ENCODE results near the gene OR10G4. TPM values are rescaled to one million over a fixed set of nuclear protein-coding genes. Genes with fewer than 3 reads are reported as not detected.

Gene OR10G4
- total and polyA plus RNA-seq, 4 donors = not detected

DNA sequence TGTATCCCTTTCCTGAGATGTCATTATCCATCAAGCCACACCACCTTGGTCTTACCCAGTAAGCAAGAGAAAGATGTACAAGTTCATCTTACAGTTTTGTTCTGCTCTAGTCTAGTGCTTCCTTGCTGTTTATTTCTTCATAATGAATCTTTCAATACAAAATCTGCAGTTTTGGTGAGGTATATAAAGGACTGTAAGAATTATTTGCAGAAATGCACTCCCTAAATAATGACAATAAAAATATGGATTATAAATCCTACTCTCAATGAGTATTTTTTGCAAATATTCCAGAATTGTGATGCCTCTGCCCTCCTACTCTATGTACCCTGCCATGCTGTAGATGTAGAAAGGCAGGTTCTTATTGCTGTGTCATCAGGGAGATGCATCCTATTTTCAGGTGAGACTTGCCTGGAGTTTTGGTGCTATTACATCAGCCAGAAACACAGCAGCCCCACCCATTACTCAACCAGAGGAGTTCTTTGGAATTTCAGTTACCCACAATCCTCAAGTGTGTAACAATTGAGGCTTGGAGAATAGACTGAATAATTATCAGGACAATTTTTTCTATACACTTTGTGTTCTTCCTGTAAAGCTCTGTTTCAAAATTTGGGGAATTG lies 35.0 kb upstream of the OR10G4 start, which contains the start of gene OR10S1 (continued):
- TF ChIP-seq, protein P1, sequence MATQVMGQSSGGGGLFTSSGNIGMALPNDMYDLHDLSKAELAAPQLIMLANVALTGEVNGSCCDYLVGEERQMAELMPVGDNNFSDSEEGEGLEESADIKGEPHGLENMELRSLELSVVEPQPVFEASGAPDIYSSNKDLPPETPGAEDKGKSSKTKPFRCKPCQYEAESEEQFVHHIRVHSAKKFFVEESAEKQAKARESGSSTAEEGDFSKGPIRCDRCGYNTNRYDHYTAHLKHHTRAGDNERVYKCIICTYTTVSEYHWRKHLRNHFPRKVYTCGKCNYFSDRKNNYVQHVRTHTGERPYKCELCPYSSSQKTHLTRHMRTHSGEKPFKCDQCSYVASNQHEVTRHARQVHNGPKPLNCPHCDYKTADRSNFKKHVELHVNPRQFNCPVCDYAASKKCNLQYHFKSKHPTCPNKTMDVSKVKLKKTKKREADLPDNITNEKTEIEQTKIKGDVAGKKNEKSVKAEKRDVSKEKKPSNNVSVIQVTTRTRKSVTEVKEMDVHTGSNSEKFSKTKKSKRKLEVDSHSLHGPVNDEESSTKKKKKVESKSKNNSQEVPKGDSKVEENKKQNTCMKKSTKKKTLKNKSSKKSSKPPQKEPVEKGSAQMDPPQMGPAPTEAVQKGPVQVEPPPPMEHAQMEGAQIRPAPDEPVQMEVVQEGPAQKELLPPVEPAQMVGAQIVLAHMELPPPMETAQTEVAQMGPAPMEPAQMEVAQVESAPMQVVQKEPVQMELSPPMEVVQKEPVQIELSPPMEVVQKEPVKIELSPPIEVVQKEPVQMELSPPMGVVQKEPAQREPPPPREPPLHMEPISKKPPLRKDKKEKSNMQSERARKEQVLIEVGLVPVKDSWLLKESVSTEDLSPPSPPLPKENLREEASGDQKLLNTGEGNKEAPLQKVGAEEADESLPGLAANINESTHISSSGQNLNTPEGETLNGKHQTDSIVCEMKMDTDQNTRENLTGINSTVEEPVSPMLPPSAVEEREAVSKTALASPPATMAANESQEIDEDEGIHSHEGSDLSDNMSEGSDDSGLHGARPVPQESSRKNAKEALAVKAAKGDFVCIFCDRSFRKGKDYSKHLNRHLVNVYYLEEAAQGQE (IDR thresholded peaks at IDR 0.05) = no peak
- no peak for TF ChIP-seq FOXA1 (IDR thresholded peaks at IDR 0.05)
- TF ChIP-seq EGR1 (IDR thresholded peaks at IDR 0.05; ENCODE audit: low read depth in 2 of 2) = no peak
- TF ChIP-seq JUND (IDR thresholded peaks at IDR 0.05) = no peak

DNA sequence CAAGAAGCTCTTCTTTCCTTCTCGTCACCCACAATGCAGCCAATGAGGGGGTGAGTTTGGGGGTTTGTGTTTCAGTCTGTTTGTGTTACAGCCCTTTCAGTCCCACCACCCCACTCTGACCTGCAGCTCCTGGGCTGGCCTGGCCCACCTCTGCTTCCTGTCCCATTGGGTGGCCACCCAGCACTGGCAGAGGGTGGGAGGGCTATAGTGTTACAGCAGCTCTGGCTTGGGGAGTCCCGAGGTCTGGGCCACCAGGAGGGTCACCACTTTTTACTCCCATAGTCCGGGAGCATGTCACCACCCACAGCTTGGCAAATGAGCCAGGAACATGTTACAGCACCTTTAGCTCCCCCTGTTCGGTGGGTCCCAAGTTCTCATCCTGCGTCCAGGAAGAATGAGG lies 33.5 kb upstream of the OR10G4 start:
- Histone ChIP-seq H3K36me3 (ENCODE audit: control insufficient read depth in 4 of 4, insufficient read depth in 3 of 4, low read depth in 1 of 4, low read length in 3 of 4) (no peaks in the 10 kb centered on the region), H3K9ac (ENCODE audit: low read depth in 1 of 2, low read length in 2 of 2) (no peak overlapping the region), H3K27ac (ENCODE audit: low read depth in 1 of 2, low read length in 2 of 2) (no peak overlapping the region), H3K27me3 (ENCODE audit: control insufficient read depth in 4 of 4, insufficient read depth in 4 of 4, low read length in 3 of 4) (no peaks in the 10 kb centered on the region), H3K9me3 (ENCODE audit: control insufficient read depth in 4 of 4, low read length in 3 of 4) (no peaks in the 10 kb centered on the region), H3K4me3 (ENCODE audit: low read depth in 1 of 3, low read length in 3 of 3) (no peak overlapping the region), H3K4me1 (ENCODE audit: control insufficient read depth in 4 of 4, insufficient read depth in 4 of 4, low read length in 3 of 4) (no peaks in the 10 kb centered on the region)
- no peak for DNase-seq (ENCODE audit: low spot score)
- WGBS = 78% methylated on average over 5 of the region's 5 CpGs
- no peak for TF ChIP-seq RAD21 (IDR thresholded peaks at IDR 0.05)
- TF ChIP-seq, protein P1 (IDR thresholded peaks at IDR 0.05) = no peak
- no peak for TF ChIP-seq MAX (IDR thresholded peaks at IDR 0.05)
- TF ChIP-seq NR2F2 (IDR thresholded peaks at IDR 0.05) = no peak
- TF ChIP-seq EGR1 (IDR thresholded peaks at IDR 0.05; ENCODE audit: low read depth in 2 of 2) = no peak
- TF ChIP-seq JUND (IDR thresholded peaks at IDR 0.05) = no peak
- TF ChIP-seq YY1 (IDR thresholded peaks at IDR 0.05) = no peak
- TF ChIP-seq GABPA (IDR thresholded peaks at IDR 0.05 in 1 of 2, conservative IDR thresholded peaks at IDR 0.05 in 1 of 2) = no peak
- TF ChIP-seq TAF1 (conservative IDR thresholded peaks at IDR 0.05) = no peak
- TF ChIP-seq HNF4A (conservative IDR thresholded peaks at IDR 0.05) = no peak
- TF ChIP-seq SP1 (IDR thresholded peaks at IDR 0.05) = no peak
- TF ChIP-seq, protein P2, sequence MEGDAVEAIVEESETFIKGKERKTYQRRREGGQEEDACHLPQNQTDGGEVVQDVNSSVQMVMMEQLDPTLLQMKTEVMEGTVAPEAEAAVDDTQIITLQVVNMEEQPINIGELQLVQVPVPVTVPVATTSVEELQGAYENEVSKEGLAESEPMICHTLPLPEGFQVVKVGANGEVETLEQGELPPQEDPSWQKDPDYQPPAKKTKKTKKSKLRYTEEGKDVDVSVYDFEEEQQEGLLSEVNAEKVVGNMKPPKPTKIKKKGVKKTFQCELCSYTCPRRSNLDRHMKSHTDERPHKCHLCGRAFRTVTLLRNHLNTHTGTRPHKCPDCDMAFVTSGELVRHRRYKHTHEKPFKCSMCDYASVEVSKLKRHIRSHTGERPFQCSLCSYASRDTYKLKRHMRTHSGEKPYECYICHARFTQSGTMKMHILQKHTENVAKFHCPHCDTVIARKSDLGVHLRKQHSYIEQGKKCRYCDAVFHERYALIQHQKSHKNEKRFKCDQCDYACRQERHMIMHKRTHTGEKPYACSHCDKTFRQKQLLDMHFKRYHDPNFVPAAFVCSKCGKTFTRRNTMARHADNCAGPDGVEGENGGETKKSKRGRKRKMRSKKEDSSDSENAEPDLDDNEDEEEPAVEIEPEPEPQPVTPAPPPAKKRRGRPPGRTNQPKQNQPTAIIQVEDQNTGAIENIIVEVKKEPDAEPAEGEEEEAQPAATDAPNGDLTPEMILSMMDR (IDR thresholded peaks at IDR 0.05; ENCODE audit: low read depth, low read length, missing input control) = no peak
- no peak for TF ChIP-seq FOXA1 (IDR thresholded peaks at IDR 0.05)
- no peak for TF ChIP-seq ZBTB33 (IDR thresholded peaks at IDR 0.05)
- no peak for TF ChIP-seq HNF4G (IDR thresholded peaks at IDR 0.05)
- TF ChIP-seq RXRA (IDR thresholded peaks at IDR 0.05) = no peak
- TF ChIP-seq ATF3 (IDR thresholded peaks at IDR 0.05) = no peak
- TF ChIP-seq FOXA2 (IDR thresholded peaks at IDR 0.05) = no peak
